Thoracic aorta (tissue), 2 donors: ENCODE results near the gene MIA2. TPM values are rescaled to one million over a fixed set of nuclear protein-coding genes. Genes with fewer than 3 reads are reported as not detected.
"Not testable (repeated sequence)": the region's sequence is repeated elsewhere in the genome, so short reads cannot be mapped to it uniquely, and the experiment has no call there.

ENCODE experiments used
- ATAC-seq: fragments of 150-250 bp; one replicate; pipeline ENCODE4 v1.8.0; 2017; ENCODE audit warnings: low read depth; ENCODE audit not compliant: insufficient number of reproducible peaks, low FRiP score
- DNase-seq: peaks from one replicate; pipeline ENCODE4 v3.0.0-alpha.2; 2020; ENCODE audit warnings: low spot score
- H3K27ac ChIP-seq, 2 donors: fragments of 200-600 bp; sonication (generic); 1 replicate in 1 of 2; 2 replicates in 1 of 2; pipeline ENCODE4 v1.5.1; 2016; ENCODE audit warnings: mild to moderate bottlenecking in 2 of 2, moderate library complexity in 2 of 2
- H3K27me3 ChIP-seq: fragments of 200-600 bp; sonication (generic); replicated peaks from 2 replicates; pipeline ENCODE4 v1.6.0; 2016; ENCODE audit warnings: mild to moderate bottlenecking; ENCODE audit not compliant: insufficient read depth
- H3K36me3 ChIP-seq: fragments of 200-600 bp; sonication (generic); one replicate; pipeline ENCODE4 v1.5.1; 2016
- H3K4me1 ChIP-seq, 2 donors: fragments of 200-600 bp; sonication (generic); 1 replicate in 1 of 2; 2 replicates in 1 of 2; pipeline versions ENCODE4 v1.5.1 to v1.6.0; 2016; ENCODE audit warnings: low read depth in 2 of 2, mild to moderate bottlenecking in 1 of 2; ENCODE audit not compliant: control insufficient read depth in 1 of 2
- H3K4me3 ChIP-seq: fragments of 200-600 bp; sonication (generic); 2 replicates; pipeline ENCODE4 v1.5.1; 2016; ENCODE audit warnings: mild to moderate bottlenecking
- H3K9me3 ChIP-seq: fragments of 200-600 bp; sonication (generic); 2 replicates; pipeline ENCODE4 v1.5.1; 2016
- CTCF ChIP-seq: fragments of 200-600 bp; sonication (generic); IDR thresholded peaks from one replicate; pipeline ENCODE4 v1.5.1; 2019; ENCODE audit warnings: antibody characterized with exemption
- total RNA-seq, 2 donors: library from RNA; depleted of rRNA; stranded (reverse); fragments of >200 nt; gene quantifications; one replicate each; pipeline versions ENCODE4 v1.1.0 to v1.2.3, GENCODE V29; 2016

Gene MIA2
- total RNA-seq, 2 donors from 2014 or later: 19.0 to 28.2 TPM

- H3K4me3 ChIP-seq: no peak overlapping the region
- no peak for TF ChIP-seq CTCF
- H3K36me3 ChIP-seq: no peaks in the 10 kb centered on the region
- no peak overlapping the region for H3K27ac ChIP-seq
- ATAC-seq (no peak), DNase-seq (no peak)
- no peaks in the 10 kb centered on the region for H3K27me3 ChIP-seq
- H3K4me1 ChIP-seq: no peaks in the 10 kb centered on the region
- H3K9me3 ChIP-seq: no peaks in the 10 kb centered on the region
Observed at GRCh38 chr14:39246618-39247017, 12.9 kb downstream of the MIA2 start.

- H3K4me1 ChIP-seq: no peaks in the 10 kb centered on the region
- no peak for TF ChIP-seq CTCF
- H3K27me3 ChIP-seq: no peaks in the 10 kb centered on the region
- H3K4me3 ChIP-seq: no peak overlapping the region
- DNase-seq: no peak
- H3K27ac ChIP-seq: no peak overlapping the region
- no peaks in the 10 kb centered on the region for H3K9me3 ChIP-seq
- ATAC-seq: no peak
- no peaks in the 10 kb centered on the region for H3K36me3 ChIP-seq
Observed at GRCh38 chr14:39247256-39247655, 13.5 kb downstream of the MIA2 start.

GRCh38 chr14:39251547-39251946 lies 17.8 kb downstream of the MIA2 start:
- H3K27me3 ChIP-seq: no peaks in the 10 kb centered on the region
- ATAC-seq (no peak), DNase-seq (no peak)
- no peak for TF ChIP-seq CTCF
- H3K27ac ChIP-seq: no peak overlapping the region
- H3K36me3 ChIP-seq: no peaks in the 10 kb centered on the region
- H3K4me1 ChIP-seq: peaks cover 8% of the 10 kb centered on the region in 2 donors
- H3K9me3 ChIP-seq: no peaks in the 10 kb centered on the region
- H3K4me3 ChIP-seq: no peak overlapping the region

GRCh38 chr14:39257388-39257787 lies 23.7 kb downstream of the MIA2 start:
- not testable (repeated sequence) for H3K9me3 ChIP-seq, DNase-seq, H3K4me3 ChIP-seq, H3K27me3 ChIP-seq, ATAC-seq, H3K4me1 ChIP-seq, H3K36me3 ChIP-seq
- peak overlapping the region in 1 of 2 donors; percentile 57 for H3K27ac ChIP-seq

GRCh38 chr14:39258782-39259545 lies 25.2 kb downstream of the MIA2 start:
- Histone ChIP-seq H3K9me3 (no peaks in the 10 kb centered on the region), H3K36me3 (no peaks in the 10 kb centered on the region), H3K4me1 (peaks cover 8 to 10% of the 10 kb centered on the region in 2 donors), H3K27ac (no peak overlapping the region), H3K4me3 (no peak overlapping the region), H3K27me3 (no peaks in the 10 kb centered on the region)
- ATAC-seq (no peak), DNase-seq (no peak)
- no peak for TF ChIP-seq CTCF

GRCh38 chr14:39260161-39260560 lies 26.4 kb downstream of the MIA2 start:
- H3K27me3 ChIP-seq, H3K4me1 ChIP-seq, H3K36me3 ChIP-seq, DNase-seq, H3K9me3 ChIP-seq, H3K4me3 ChIP-seq, H3K27ac ChIP-seq, ATAC-seq: not testable (repeated sequence)

- H3K4me3 ChIP-seq, DNase-seq, H3K9me3 ChIP-seq, H3K27me3 ChIP-seq, H3K27ac ChIP-seq, ATAC-seq, H3K36me3 ChIP-seq: not testable (repeated sequence)
- H3K4me1 ChIP-seq: peaks cover 0 to 10% of the 10 kb centered on the region in 2 donors
Observed at GRCh38 chr14:39262214-39262613, 28.5 kb downstream of the MIA2 start.
